ENCODE data around the gene ECT2. TPM values are rescaled to one million over a fixed set of nuclear protein-coding genes. Genes with fewer than 3 reads are reported as not detected.
A peak's percentile ranks its signal among the peaks of the same experiment; 100 is the strongest.
"Not testable (repeated sequence)": the region's sequence is repeated elsewhere in the genome, so short reads cannot be mapped to it uniquely, and the experiment has no call there.

Gene ECT2
- polyA plus RNA-seq, 6 donors from 2014 or later, result 1.2 to 8.5 (median 2.1) TPM

DNA sequence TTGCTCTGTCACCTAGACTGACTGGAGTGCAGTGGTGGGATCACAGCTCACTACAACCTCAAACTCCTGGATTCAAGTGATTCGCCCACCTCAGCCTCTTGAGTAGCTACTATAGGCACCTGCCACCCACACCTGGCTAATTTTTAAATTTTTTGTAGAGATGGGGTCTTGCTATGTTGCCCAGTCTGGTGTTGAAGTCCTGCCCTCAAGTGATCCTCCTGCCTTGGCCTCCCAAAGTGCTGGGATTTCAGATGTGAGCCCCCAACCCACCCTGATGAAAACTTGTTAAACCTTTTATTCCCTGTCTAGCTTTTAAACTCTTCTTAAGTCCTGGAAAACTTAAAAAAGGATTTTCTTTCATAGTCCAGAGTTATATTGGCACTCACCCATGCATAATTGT is 2.6 kb downstream of the ECT2 start:
- H3K9me3 Mint-ChIP-seq, result no peaks in the 10 kb centered on the region
- no peaks in the 10 kb centered on the region for H3K36me3 Mint-ChIP-seq
- no peak for DNase-seq
- ATAC-seq (ENCODE audit: low read depth in 2 of 2), result no peak
- peaks cover 7 to 18% (median 8%) of the 10 kb centered on the region in 3 donors for H3K4me1 Mint-ChIP-seq
- H3K27ac Mint-ChIP-seq, result no peak overlapping the region
- no peaks in the 10 kb centered on the region for H3K27me3 Mint-ChIP-seq
- H3K4me3 Mint-ChIP-seq, result peak overlapping the region in 1 of 8 donors; percentile 31

DNA sequence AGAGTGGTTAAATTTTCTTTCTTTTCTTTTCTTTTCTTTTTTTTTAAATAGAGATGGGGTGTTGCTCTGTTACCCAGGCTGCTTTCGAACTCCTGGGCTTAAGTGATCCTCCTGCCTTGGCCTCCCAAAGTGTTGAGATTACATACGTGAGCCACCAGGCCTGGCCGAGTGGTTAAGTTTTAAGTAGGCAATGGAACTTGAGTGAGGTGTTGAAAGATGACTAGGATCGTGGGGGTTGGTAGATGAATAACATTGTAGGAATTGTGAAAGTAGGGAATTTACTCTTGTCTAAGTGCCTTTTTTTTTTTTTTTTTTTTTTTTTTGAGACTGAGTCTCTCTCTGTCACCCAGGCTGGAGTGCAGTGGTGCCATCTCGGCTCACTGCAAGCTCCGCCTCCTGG is 9.9 kb downstream of the ECT2 start:
- not testable (repeated sequence) for H3K27ac Mint-ChIP-seq, H3K9me3 Mint-ChIP-seq

DNA sequence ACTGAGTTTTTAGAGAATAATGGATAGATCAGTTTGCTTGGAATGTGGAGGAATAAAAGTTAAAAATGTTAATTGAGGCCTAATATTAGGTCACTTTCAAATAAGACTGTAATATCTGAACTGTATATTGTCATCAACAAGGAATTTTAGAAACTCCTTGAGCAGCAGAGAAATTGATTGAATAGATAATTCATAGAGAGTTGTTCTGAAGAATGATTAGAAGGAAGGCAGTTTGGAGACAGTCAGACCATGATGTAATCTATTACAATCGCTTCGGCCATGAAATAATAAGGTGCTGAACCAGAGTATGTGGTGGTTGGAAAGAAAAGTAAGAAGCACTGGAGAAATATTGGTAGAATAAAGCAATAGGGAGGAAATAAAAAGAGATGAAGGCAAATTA is 15.7 kb downstream of the ECT2 start:
- ATAC-seq (ENCODE audit: low read depth in 2 of 2) (no peak), DNase-seq (no peak)
- H3K9me3 Mint-ChIP-seq, result no peaks in the 10 kb centered on the region
- H3K4me1 Mint-ChIP-seq, result no peaks in the 10 kb centered on the region
- no peak overlapping the region for H3K4me3 Mint-ChIP-seq
- H3K27ac Mint-ChIP-seq, result no peak overlapping the region
- H3K27me3 Mint-ChIP-seq, result no peaks in the 10 kb centered on the region
- H3K36me3 Mint-ChIP-seq, result peaks cover 23 to 27% of the 10 kb centered on the region in 2 donors

More for the DNA sequence above, 9.9 kb downstream of the ECT2 start:
- not testable (repeated sequence) for DNase-seq; ATAC-seq (ENCODE audit: low read depth in 2 of 2); H3K4me1 Mint-ChIP-seq; H3K27me3 Mint-ChIP-seq; H3K4me3 Mint-ChIP-seq
- H3K36me3 Mint-ChIP-seq, result peaks cover 16 to 26% of the 10 kb centered on the region in 2 donors

DNA sequence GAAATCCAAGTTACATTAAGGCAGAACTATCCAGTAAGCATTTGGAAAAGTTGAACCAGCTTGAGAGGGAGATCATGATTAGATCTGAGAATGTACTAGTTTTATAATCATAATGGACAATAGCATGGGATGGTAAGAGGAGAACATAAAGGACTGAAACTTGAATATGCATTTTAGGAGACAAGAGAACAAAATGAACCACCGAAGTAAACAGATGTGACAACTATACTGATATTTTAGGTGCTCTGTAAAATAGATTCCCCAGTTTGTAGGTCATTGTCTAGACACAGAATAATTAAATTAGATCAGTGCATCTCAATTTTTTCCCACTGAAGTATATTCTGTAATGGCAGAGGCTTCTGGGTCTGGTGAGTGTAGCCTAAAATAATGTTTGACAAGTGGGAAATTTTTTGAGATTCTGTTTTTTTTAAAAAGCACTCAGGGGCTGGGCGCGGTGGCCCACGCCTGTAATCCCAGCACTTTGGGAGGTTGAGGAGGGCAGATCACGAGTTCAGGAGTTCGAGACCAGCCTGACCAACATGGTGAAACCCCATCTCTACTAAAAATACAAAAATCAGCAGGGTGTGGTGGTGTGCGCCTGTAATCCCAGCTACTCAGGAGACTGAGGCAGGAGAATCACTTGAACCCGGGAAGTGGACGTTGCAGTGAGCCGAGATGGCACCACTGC is 16.3 kb downstream of the ECT2 start:
- H3K27ac Mint-ChIP-seq, result no peak overlapping the region

DNA sequence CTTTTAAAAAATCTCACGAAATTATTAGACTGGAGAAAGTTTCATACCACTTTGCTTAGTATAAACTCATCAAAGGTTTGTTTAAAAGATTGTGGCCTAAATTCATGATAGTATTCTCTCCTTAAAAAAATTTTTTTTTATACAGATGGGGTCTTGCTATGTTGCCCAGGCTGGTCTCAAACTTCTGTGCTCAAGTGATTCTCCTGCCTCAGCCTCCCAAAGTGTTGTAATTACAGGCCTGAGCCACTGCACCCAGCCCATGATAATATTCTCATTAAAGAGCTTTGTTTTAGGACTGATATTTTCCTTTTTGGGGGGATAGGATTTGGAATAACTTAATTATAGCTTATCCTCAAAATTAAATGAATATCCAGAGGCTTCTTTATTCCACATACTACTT is 19.9 kb downstream of the ECT2 start:
- H3K27me3 Mint-ChIP-seq, result no peaks in the 10 kb centered on the region
- ATAC-seq (ENCODE audit: low read depth in 2 of 2) (no peak), DNase-seq (no peak)
- no peak overlapping the region for H3K4me3 Mint-ChIP-seq
- no peak overlapping the region for H3K27ac Mint-ChIP-seq
- peaks cover 9 to 12% of the 10 kb centered on the region in 2 donors for H3K36me3 Mint-ChIP-seq
- H3K4me1 Mint-ChIP-seq, result no peaks in the 10 kb centered on the region
- no peaks in the 10 kb centered on the region for H3K9me3 Mint-ChIP-seq

More for the DNA sequence above, 16.3 kb downstream of the ECT2 start:
- Mint-ChIP-seq H3K4me1 (no peaks in the 10 kb centered on the region), H3K4me3 (no peak overlapping the region), H3K36me3 (peaks cover 27% of the 10 kb centered on the region in 2 donors), H3K27me3 (no peaks in the 10 kb centered on the region), H3K9me3 (no peaks in the 10 kb centered on the region)
- DNase-seq (no peak), ATAC-seq (ENCODE audit: low read depth in 2 of 2) (no peak)

DNA sequence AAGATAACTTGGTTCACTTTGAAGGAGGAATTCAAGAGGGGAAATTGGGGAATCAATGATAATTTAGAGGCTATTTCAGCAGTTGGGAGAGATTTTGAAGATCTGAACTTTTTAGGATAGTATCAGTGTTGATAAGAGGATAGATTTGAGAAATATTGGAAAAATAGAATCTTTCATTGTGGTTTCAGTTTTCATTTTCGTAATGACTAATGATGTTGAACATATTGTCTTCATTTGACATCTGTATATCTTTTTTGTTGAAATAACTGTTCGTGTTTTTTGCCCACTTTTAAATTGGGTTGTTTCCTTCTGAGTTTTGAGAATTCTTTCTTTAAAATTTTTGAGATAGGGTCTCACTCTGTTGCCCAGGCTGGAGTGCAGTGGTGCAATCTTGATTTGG is 21.1 kb downstream of the ECT2 start:
- H3K27ac Mint-ChIP-seq, result no peak overlapping the region
- H3K4me3 Mint-ChIP-seq, result no peak overlapping the region
- no peaks in the 10 kb centered on the region for H3K9me3 Mint-ChIP-seq
- peaks cover 7 to 11% of the 10 kb centered on the region in 2 donors for H3K36me3 Mint-ChIP-seq
- no peak for ATAC-seq (ENCODE audit: low read depth in 2 of 2)
- no peak for DNase-seq
- H3K4me1 Mint-ChIP-seq, result no peaks in the 10 kb centered on the region
- no peaks in the 10 kb centered on the region for H3K27me3 Mint-ChIP-seq

DNA sequence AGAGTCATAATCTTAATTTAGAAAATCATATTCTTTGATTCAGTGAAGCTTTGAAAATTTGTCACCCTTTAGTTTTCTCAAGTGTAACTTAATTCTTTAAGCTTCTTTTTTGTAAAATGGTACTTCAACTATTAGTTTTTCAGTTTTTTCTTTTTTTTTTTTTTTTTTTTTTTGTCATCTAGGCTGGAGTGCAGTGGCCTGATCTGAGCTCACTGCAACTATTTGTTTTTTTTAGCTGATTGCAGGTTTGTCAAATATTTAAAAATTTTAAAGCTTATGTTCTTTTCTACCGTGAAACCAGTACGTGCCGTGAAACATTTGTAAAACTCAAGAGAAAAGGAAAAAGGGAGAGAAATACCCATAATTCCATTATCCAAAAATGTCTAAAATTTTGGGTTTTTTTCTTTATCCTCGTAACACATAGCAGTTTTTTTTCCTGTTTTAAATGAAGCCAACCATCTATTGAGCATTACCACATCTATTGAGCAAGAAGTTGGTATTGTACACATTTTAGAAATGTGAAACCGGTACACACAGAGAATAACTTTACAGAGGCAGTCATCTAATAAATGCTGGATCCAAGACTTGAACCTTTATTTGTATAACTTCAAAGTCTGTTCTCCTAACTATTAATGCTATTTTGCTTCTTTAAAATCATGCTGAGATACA is 25.7 kb downstream of the ECT2 start:
- no peaks in the 10 kb centered on the region for H3K9me3 Mint-ChIP-seq
- DNase-seq (no peak), ATAC-seq (ENCODE audit: low read depth in 2 of 2) (no peak)
- H3K27ac Mint-ChIP-seq, result no peak overlapping the region
- H3K27me3 Mint-ChIP-seq, result no peaks in the 10 kb centered on the region
- peaks cover 5 to 7% of the 10 kb centered on the region in 2 donors for H3K36me3 Mint-ChIP-seq
- H3K4me1 Mint-ChIP-seq, result no peaks in the 10 kb centered on the region
- no peak overlapping the region for H3K4me3 Mint-ChIP-seq

DNA sequence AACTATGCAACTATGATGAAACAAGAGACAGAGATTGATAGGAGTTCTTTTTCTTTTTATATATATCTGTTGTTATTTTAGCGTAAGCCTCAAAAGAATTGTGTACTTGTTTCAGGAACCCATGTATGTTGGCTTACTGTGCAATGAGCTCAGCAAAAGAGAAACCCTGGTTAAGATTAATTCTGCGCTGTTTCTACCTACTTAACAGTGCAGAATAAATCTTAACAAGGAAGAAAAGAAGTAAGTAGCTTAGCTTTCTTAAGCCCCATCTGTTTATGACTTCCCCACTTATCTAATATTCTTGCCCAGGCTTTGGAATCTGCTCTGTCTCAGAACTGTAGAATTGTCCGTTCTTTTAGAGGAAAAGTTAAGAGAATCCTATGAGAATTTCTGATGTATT is 27.4 kb downstream of the ECT2 start:
- H3K9me3 Mint-ChIP-seq, result no peaks in the 10 kb centered on the region
- H3K4me3 Mint-ChIP-seq, result no peak overlapping the region
- ATAC-seq (ENCODE audit: low read depth in 2 of 2) (no peak), DNase-seq (no peak)
- H3K27ac Mint-ChIP-seq, result no peak overlapping the region
- H3K27me3 Mint-ChIP-seq, result no peaks in the 10 kb centered on the region
- H3K36me3 Mint-ChIP-seq, result peaks cover 4 to 7% of the 10 kb centered on the region in 2 donors
- H3K4me1 Mint-ChIP-seq, result no peaks in the 10 kb centered on the region

DNA sequence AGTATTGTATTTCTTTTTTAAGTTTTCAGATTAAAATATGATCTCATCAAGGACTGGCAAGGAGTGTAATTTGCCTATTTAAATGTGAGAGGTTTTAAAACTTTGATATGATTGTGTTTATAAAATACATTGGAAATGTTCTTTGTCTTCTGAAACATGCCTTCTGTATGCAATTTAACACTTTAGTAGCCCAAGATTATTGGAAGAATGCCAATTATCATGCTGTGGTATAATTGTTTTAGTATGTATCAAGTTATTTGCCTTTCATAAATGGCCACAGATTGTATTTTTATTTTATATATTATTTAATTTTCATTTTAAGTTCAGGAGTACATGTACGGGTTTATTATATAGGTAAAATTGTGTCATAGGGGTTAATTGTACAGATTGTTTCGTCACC is 31.7 kb downstream of the ECT2 start:
- no peak overlapping the region for H3K4me3 Mint-ChIP-seq
- peaks cover 0 to 4% of the 10 kb centered on the region in 2 donors for H3K36me3 Mint-ChIP-seq
- DNase-seq, result no peak
- no peak overlapping the region for H3K27ac Mint-ChIP-seq
- no peaks in the 10 kb centered on the region for H3K9me3 Mint-ChIP-seq
- H3K27me3 Mint-ChIP-seq, result no peaks in the 10 kb centered on the region
- no peaks in the 10 kb centered on the region for H3K4me1 Mint-ChIP-seq
- ATAC-seq (ENCODE audit: low read depth in 2 of 2), result no peak

DNA sequence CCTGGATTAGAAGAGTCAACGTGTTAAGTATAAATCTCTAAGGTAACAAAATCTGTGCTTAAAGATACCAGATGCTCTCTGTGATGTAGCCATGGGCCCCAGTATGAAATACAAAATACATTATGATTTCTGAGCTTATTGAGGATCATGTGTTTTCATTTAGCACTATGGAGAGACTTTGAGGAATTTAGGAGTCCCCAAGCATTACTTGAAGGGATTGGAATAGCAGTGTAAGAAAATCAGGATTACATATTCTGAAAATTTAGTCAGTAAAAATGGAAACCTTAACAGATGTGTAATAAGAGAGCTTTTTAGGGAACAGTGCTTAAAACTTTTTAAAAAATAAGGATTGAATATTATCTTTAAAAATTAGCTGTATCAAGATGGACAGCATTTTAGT is 35.5 kb downstream of the ECT2 start:
- Mint-ChIP-seq H3K9me3 (no peaks in the 10 kb centered on the region), H3K4me3 (no peak overlapping the region), H3K27me3 (no peaks in the 10 kb centered on the region), H3K36me3 (peaks cover 0 to 13% of the 10 kb centered on the region in 2 donors), H3K27ac (peak overlapping the region in 1 of 6 donors; percentile 71), H3K4me1 (no peaks in the 10 kb centered on the region)
- DNase-seq, result no peak
- no peak for ATAC-seq (ENCODE audit: low read depth in 2 of 2)

DNA sequence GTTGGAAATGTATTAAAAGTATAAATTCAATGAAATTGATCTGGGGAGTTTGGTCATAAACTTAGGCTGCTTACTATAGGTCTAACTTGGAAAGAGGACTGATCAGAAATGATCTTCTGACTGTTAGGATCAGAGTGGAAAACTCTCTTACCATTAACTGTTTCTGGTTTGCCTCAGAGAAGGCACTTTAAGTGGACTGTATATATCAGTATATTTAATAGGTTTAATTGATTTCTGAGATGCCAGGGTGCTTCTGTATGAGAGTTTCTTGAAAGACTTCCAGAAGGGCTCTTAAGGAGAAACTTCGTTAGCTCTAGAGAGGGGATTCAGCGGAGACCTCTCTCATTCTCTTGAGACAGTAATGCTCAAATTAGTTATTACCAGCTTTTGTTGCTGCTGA is 36.5 kb downstream of the ECT2 start:
- no peak for ATAC-seq (ENCODE audit: low read depth in 2 of 2)
- H3K36me3 Mint-ChIP-seq, result peaks cover 0 to 13% of the 10 kb centered on the region in 2 donors
- H3K27me3 Mint-ChIP-seq, result no peaks in the 10 kb centered on the region
- no peaks in the 10 kb centered on the region for H3K9me3 Mint-ChIP-seq
- no peak for DNase-seq
- no peaks in the 10 kb centered on the region for H3K4me1 Mint-ChIP-seq
- H3K4me3 Mint-ChIP-seq, result no peak overlapping the region
- H3K27ac Mint-ChIP-seq, result no peak overlapping the region

DNA sequence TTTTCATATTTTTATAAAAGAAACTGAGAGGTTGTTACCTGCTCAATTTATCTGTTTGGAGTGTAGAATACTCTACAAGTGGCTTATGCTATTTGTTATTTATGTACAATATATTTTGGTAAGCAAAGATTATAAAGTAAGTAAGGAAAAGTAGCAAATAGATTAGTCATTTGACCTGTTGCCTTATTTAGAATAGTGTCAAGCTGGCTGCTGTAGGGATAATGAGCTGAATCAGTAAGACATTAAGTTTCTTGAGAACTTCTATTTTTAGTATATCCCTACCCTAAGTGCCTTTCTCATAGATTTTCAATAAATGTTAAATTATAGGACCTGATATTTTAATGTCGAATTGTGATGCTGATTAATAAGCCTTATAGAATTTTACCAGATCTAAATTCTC is 37.2 kb downstream of the ECT2 start:
- H3K36me3 Mint-ChIP-seq, result peaks cover 0 to 10% of the 10 kb centered on the region in 2 donors
- no peak overlapping the region for H3K4me3 Mint-ChIP-seq
- no peaks in the 10 kb centered on the region for H3K9me3 Mint-ChIP-seq
- H3K27ac Mint-ChIP-seq, result no peak overlapping the region
- no peaks in the 10 kb centered on the region for H3K27me3 Mint-ChIP-seq
- ATAC-seq (ENCODE audit: low read depth in 2 of 2) (no peak), DNase-seq (no peak)
- H3K4me1 Mint-ChIP-seq, result no peaks in the 10 kb centered on the region

DNA sequence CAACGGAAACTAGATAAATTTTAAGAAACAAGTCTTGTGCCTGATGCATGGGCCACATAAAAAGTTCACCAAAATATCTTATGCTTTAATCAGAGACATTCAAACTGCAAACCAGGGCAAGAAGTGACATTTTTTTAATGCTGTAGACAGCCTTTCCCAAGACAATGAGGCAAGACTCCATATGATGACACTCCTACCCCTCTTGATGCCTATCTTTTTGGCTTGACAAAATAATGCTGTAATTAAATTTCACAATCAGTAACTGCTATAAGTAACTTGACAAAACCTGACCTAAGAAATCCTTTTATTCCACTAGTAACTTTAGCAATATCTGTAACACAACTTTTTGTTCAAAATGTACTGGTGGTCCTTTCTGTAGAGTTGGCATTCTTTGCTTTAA is 48.7 kb downstream of the ECT2 start:
- H3K4me1 Mint-ChIP-seq, result no peaks in the 10 kb centered on the region
- ATAC-seq (ENCODE audit: low read depth in 2 of 2) (no peak), DNase-seq (no peak)
- H3K9me3 Mint-ChIP-seq, result no peaks in the 10 kb centered on the region
- no peaks in the 10 kb centered on the region for H3K27me3 Mint-ChIP-seq
- H3K4me3 Mint-ChIP-seq, result no peak overlapping the region
- H3K27ac Mint-ChIP-seq, result no peak overlapping the region
- no peaks in the 10 kb centered on the region for H3K36me3 Mint-ChIP-seq

DNA sequence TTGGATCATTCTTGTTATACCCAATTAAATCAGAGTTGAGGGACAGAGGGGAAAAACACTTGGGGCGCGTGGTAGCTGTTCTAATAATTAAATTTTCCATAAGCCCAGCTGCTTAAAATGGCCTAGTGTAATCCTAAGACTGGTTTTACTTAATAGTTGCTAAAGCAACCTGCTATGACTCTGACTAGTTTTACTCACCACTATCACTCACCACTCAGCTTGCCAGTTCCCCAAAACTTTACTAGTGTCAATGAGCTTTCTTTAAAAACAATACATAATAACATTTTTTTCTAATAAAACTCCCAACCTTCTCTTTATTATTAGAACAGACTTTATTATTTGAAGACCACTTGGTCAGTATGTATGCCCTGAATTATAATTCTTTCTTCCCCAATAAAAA is 49.6 kb downstream of the ECT2 start:
- Mint-ChIP-seq H3K9me3 (no peaks in the 10 kb centered on the region), H3K4me1 (no peaks in the 10 kb centered on the region), H3K36me3 (no peaks in the 10 kb centered on the region), H3K4me3 (no peak overlapping the region), H3K27ac (no peak overlapping the region), H3K27me3 (no peaks in the 10 kb centered on the region)
- no peak for ATAC-seq (ENCODE audit: low read depth in 2 of 2)
- DNase-seq, result no peak

Measured in naive B cell (primary cell).